Panc1 (cell line): ENCODE results near the gene CCN5.

Source experiments
- CTCF ChIP-seq: fragments of 450-650 bp; IDR thresholded peaks from 2 replicates; pipeline ENCODE4 v1.5.1; 2017; ENCODE audit warnings: mild to moderate bottlenecking
- SIN3A ChIP-seq: IDR thresholded peaks from 2 replicates; pipeline ENCODE4 v1.6.1; 2012; ENCODE audit warnings: low read depth, mild to moderate bottlenecking, low read length, moderate library complexity, borderline replicate concordance; ENCODE audit not compliant: insufficient read depth
- TF ChIP-seq, protein P1 (sequence below), 2 experiments: IDR thresholded peaks; 2 replicates each; pipeline ENCODE4 v1.6.1; 2011 to 2012; ENCODE audit warnings: low read depth in 2 of 2, control low read depth in 1 of 2, low read length in 1 of 2, mild to moderate bottlenecking in 1 of 2, moderate library complexity in 1 of 2; ENCODE audit not compliant: insufficient read depth in 1 of 2

DNA sequence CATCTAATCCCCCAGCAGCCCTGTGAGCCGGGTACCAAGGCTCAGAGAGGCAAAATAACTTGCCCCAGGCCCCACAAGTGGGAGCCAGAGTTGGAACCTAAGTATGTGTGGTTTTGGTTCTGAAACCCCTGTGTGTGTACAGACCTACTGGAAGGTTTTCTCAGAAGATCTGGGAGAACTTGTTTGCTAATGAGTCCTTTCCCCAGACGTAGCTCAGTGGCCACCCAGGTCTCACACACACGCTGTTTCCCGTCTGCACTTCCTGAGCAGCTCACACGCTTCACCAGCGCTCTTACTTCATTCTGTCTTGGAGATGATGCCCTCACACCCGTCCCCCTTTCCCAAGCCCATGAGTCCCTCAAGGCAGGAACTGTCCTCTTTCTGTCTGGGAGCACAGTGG is 8.2 kb downstream of the CCN5 start:
- TF ChIP-seq CTCF (no peak), SIN3A (no peak)
- TF ChIP-seq, protein P1, sequence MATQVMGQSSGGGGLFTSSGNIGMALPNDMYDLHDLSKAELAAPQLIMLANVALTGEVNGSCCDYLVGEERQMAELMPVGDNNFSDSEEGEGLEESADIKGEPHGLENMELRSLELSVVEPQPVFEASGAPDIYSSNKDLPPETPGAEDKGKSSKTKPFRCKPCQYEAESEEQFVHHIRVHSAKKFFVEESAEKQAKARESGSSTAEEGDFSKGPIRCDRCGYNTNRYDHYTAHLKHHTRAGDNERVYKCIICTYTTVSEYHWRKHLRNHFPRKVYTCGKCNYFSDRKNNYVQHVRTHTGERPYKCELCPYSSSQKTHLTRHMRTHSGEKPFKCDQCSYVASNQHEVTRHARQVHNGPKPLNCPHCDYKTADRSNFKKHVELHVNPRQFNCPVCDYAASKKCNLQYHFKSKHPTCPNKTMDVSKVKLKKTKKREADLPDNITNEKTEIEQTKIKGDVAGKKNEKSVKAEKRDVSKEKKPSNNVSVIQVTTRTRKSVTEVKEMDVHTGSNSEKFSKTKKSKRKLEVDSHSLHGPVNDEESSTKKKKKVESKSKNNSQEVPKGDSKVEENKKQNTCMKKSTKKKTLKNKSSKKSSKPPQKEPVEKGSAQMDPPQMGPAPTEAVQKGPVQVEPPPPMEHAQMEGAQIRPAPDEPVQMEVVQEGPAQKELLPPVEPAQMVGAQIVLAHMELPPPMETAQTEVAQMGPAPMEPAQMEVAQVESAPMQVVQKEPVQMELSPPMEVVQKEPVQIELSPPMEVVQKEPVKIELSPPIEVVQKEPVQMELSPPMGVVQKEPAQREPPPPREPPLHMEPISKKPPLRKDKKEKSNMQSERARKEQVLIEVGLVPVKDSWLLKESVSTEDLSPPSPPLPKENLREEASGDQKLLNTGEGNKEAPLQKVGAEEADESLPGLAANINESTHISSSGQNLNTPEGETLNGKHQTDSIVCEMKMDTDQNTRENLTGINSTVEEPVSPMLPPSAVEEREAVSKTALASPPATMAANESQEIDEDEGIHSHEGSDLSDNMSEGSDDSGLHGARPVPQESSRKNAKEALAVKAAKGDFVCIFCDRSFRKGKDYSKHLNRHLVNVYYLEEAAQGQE (IDR thresholded peaks at IDR 0.05; ENCODE audit: insufficient read depth in 1 of 2, low read depth in 2 of 2, low read length in 1 of 2) = no peak
